GM21737 (cell line): ENCODE measurements around the gene RBM44.
"Not testable (repeated sequence)": the region's sequence is repeated elsewhere in the genome, so short reads cannot be mapped to it uniquely, and the experiment has no call there.

Experiments
- ATAC-seq: cut with Tn5 transposase; IDR thresholded peaks from one replicate; pipeline ENCODE4 v1.9.1; 2021; ENCODE audit warnings: mild to moderate bottlenecking, moderate library complexity; ENCODE audit not compliant: unreplicated experiment

Gene RBM44

GRCh38 chr2:237857791-237858190 is 59.2 kb downstream of the RBM44 start:
- no peak for ATAC-seq

- ATAC-seq: no peak
Observed at GRCh38 chr2:237858294-237859081, 59.9 kb downstream of the RBM44 start.

- no peak for ATAC-seq
Observed at GRCh38 chr2:237859082-237859433, 60.5 kb downstream of the RBM44 start.

- ATAC-seq: no peak
Observed at GRCh38 chr2:237859533-237860272, 61.1 kb downstream of the RBM44 start, which contains the start of gene RAMP1. RAMP1 (plus strand) TSS chr2:237859623; CDS start chr2:237859676, 53 bp downstream.

- no peak for ATAC-seq
Observed at GRCh38 chr2:237860273-237860935, 61.8 kb downstream of the RBM44 start.

- ATAC-seq: no peak
Observed at GRCh38 chr2:237861875-237862527, 63.4 kb downstream of the RBM44 start.

- no peak for ATAC-seq
Observed at GRCh38 chr2:237862528-237862895, 63.9 kb downstream of the RBM44 start.

GRCh38 chr2:237863102-237863511 is 64.5 kb downstream of the RBM44 start:
- no peak for ATAC-seq

- no peak for ATAC-seq
Observed at GRCh38 chr2:237863689-237864443, 65.3 kb downstream of the RBM44 start.

- no peak for ATAC-seq
Observed at GRCh38 chr2:237864444-237864931, 65.9 kb downstream of the RBM44 start.

- ATAC-seq: no peak
Observed at GRCh38 chr2:237864940-237865622, 66.5 kb downstream of the RBM44 start.

- no peak for ATAC-seq
Observed at GRCh38 chr2:237865623-237866041, 67.1 kb downstream of the RBM44 start.

- no peak for ATAC-seq
Observed at GRCh38 chr2:237866101-237866621, 67.6 kb downstream of the RBM44 start.

- ATAC-seq: no peak
Observed at GRCh38 chr2:237867465-237867864, 68.9 kb downstream of the RBM44 start.

- ATAC-seq: not testable (repeated sequence)
Observed at GRCh38 chr2:237868074-237868473, 69.5 kb downstream of the RBM44 start.

GRCh38 chr2:237868631-237869342 is 70.2 kb downstream of the RBM44 start:
- no peak for ATAC-seq

- ATAC-seq: no peak
Observed at GRCh38 chr2:237869343-237870102, 70.9 kb downstream of the RBM44 start.

- ATAC-seq: no peak
Observed at GRCh38 chr2:237870126-237870525, 71.5 kb downstream of the RBM44 start.
